Measurements from ENCODE around the gene TMEM91.
"Not testable (repeated sequence)": the region's sequence is repeated elsewhere in the genome, so short reads cannot be mapped to it uniquely, and the experiment has no call there.

TMEM91 gene

DNA sequence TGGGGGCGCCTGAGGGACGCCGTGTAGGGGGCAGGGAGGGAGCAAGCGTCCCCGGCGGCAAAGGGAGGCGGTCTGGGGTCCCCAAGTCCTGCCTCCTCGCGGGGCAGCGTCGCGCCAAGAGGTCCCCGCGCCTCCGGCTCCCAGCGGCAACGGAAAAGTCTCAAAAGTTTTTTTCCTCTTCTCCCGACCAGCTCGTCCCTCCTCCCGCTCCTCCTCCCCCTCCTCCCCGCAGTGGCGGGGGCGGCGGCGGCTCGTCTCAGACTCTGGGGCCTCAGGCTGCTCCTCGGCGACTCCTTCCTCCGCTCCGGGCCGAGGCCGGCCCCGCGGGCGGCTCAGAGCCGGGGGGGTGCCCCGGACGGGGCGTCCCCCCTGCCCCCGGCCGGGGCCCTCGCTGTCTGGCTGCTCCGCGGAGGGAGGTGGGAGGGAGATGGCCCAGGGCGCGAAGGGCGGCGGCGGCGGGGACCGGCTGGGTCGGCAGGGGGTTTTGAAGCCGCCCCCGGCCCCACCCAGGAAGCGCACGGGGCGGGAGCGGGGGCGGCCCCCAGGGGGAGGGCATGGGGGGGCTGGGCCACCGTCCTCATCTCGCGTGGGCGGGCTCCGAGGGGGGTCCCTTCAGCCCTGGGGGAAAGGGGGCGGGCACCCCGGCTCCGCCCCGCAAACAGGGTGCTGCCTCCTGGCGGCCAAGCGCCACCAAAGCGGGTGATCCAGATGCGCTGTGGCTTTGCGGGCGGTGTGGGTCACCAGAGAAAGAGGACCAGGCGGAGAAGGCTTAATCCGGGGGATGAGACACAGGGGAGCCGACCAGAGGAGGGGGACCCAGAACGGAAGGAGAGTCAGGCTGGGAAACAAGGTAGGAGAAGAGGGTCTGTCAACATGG lies 22.6 kb upstream of the TMEM91 start, which contains the start of gene TGFB1:
Gene TGFB1, minus strand, starts transcription at position 457 of the 877 bp plus-strand sequence. CDS start 878 bp downstream, outside the sequence.
- peak; percentile 86 for DNase-seq

DNA sequence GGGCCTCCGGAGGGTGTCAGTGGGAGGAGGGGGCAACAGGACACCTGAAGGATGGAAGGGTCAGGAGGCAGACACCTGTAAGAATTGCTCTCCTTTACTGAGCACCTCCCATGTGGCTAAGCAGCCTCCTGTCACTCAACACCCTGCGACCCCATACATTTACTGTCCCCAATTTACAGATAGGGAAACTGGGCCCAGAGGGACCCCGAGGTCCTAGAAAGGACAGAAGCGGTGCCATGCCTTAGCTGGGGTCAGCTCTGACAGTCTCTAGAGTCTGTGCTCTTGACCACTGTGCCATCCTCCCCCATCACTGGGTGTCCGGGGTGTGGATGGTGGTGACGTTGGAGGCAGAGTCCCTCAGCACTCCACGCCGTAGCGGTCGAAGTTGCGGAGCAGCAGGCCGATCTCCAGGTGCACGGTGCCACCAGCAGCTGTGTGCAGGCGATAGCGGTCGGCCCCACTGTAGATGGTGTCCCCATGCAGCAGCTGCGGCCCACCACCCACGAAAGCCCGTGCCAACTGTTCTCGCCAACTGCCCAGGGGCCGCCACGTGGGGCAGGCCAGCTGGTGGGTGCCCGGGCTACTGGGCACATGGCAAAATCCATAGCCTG lies 21.9 kb upstream of the TMEM91 start:
- no peak for DNase-seq

DNA sequence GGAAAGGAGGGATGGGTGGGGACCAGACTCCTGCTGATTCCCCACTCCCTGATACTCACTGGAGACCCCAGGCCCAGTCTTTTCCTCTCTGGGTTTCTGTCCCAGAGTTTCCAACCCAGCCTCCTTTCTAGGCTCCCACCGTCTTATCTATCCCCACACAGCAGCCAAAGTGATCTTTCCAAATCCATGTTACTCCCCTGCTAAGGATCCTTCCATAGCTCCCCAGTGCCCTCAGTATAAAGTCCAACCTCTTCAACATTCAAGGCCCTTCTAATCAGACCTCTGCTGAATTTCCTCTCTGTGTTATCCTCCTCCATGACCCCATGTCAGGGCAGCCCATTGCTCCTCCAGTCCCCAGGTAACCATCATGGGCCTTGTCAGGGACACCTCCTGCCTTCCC lies 21.3 kb upstream of the TMEM91 start:
- no peak for DNase-seq

DNA sequence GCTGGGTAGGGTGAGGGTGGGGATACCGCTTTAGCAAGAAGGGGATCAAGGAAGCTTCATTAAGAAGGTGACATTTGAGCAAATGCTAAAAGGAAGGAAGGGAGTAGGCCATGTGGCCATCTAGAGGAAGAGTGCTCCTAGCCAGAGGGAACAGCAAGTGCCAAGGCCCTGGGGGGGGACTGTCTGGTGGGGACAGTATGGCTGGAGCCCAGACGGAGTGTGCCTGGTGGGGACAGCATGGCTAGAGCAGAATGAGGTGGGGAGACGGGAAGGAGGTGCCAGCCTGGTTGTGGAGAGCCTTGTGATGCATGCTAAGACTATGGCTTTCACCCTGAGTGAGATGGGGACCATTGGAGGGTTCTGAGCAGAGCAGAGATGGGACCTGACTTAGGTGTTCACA lies 20.5 kb upstream of the TMEM91 start:
- no peak for DNase-seq

DNA sequence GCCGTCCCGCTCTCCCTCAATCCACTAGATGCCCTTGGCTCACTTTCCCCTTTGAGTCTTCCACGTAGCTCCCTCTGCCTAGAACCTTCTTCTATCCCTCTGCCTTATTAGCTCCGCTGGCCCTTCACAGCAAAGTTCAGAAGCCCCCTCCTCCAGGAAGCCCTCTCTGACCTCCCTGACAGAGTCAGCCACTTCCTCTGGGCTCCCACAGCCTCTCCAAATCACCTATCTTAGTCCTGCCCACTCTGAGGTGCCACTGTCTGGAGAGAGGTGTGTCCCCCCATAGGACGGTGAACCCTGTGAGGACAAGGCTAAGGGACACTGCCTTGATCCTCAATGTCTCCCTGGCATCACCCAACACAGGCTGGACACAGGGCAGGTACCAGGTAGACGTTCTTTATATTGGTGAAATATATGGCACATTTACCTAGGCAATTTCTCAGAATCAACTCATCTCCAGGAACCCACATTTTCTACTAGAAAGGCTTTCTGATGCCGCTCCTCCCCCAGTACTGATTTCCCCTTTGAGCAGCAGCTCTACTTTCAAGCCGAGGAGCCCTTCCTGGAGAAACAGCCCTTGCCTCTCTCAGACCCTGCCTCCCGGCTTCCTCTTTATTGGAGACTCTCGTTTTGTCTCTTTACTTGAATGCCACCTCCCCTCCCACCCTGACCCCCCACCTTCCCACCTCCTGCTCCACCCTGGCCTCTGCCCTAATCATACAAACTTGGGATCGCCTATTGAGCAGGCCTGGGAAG lies 19.2 kb upstream of the TMEM91 start:
- no peak for DNase-seq

DNA sequence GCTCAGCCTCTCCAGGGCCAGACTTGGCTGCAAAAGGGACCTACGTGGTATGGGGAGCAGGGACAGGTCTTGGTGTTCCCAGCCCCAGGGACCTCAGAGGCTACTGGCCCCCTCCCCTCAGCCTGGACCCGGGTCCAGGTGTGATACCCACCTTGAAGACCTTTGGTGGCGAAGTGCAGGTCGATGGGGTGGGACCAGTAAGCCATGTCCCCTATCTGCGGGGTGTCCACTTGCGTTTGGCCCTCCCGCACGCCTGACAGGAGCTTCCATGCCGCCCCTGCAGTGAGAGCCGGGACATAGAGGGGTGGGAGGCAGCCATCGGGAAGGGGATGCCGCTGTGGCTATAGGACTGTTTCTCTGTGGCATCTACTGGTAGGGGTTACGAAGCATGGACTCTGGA lies 18.6 kb upstream of the TMEM91 start:
- no peak for DNase-seq

DNA sequence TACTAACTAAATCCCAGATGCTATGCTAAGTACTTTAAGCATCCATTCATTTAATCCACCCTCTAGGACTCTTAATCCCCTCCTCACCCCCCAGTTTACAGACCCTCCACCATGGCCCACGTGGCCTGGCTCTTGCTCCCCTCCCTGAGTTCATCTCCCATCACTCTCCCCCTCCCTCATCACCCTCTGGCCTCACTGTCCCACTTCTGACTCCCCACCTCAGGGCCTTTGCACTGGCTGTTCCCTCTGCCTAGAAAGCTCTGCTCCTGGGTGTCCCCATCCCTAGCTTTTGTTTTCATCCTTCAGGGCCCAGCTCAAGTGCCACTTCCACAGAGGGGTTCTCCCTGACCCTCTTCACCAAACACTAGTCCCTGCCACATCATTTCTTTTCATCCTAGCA lies 16.6 kb upstream of the TMEM91 start:
- no peak for DNase-seq

DNA sequence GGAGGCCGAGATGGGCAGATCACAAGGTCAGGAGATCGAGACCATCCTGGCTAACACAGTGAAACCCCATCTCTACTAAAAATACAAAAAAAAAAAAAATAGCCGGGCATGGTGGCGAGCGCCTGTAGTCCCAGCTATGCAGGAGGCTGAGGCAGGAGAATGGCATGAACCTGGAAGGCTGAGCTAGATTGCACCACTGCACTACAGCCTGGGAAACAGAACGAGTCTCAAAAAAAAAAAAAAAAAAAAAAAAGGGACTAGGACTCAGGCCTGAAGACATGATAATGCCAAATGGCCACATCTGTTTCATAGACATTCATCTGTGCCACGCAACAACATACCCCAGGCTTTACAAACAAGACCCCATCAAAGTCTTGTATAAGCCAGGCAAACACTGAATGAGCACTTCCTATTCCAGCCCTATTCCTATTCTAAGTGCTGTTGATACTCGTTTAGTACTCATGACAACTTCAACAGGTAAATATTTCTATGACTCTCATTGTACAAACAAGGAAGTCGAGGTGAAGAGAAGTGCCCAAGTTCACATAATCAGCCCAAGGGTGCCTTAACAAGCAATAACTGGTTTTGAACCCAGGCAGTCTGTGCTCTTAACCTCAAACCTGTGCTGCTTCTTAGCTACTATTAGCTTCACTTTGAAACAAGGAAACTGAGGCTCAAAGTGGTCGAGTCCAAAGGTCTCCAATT lies 14.0 kb upstream of the TMEM91 start:
- no peak for DNase-seq

DNA sequence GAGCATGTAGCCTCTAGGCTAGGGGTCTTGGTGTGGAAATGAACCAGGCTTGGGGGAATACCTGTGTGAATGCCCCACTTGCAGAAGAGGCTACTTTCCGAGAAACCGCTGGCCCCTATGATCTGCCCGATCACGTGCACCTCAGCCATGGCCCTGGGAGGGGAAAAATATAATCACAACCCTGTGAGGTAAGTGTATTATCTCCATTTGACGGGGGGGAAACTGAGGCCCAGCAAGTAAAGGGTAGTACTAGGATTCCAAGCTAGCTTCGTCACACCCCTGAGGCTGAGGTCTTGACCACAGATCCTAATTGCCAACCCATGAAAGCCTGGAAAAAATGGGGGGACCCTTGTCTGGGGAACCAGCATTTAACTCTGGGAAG lies 13.0 kb upstream of the TMEM91 start:
- no peak for DNase-seq

DNA sequence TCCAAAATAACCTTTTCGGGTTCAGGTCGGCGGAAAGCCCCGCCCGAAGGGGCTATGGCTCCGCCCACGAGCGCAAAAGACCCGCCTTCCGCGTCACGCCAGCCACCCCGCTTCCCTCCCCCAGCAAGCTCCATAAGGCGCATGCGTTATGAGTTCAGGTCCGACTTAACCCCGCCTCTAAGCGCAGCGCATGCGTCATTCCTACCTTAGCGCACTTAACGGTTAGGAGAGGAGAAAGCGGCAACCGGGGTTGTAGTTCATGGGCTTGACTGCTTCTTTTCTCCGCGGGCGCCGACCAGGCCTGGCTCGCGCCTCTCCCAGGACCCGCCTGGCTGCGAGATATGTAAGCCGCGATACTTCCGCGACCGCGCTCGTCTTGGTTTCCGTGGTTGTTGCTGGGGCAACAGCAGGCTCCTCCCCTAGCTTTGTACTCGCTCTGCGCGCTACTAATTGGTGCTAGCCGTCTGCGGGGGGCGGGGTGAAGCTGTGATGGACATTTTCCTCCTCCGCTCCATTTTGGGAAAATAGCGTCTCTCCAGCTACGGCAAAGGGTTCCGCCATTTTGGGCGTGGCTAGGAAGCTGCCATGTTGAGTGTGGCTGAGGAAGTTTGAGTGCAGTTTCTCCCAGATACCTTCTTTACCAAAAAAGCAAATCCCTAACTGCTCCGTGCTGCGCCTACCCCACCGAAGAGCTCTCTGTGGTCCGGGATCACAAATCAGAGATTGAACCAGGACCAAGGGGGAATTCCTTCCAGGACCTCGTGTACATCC lies 12.4 kb upstream of the TMEM91 start, which contains the start of gene B9D2:
Gene B9D2, minus strand, starts transcription at position 397 of the 771 bp plus-strand sequence. CDS start 630 bp downstream, outside the sequence.
- peak; percentile 98 for DNase-seq

DNA sequence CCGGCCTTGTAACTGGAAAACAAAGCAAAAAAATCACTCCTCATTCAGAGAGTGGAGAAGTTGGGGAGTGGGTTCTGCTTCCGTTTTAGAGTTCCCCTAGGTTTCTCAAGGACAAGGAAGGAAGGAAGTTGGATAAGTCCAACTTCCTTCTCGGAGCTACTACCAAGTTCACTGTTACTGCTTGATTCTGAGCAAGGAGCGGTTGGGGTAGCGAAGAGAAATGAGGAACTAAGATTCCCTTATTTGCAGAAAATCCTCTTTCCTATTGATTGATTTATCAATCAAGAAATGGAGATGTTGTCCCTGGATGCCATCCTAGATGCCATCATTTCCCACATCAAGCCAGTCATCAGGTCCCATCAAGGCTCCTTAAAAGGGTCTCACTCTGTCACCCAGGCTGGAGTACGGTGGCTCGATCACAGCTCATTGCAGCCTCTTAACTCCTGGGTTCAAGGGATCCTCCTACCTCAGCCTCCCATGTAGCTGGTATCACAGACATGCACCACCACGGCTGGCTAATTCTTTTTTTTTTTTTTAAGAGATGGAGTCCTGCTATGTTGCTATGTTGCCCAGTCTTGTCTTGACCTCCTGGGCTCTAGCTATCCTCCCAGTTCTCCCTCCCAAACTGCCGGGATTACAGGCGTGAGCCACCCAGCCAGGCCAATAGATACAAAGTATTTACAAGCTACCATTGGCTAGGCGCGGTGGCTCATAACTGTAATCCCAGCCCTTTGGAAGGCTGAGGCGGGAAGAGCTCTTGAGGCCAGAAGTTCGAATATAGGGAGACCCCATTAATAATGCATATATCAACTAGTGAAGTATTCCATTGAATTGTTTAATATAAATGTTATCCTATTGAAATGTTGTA lies 11.6 kb upstream of the TMEM91 start:
- DNase-seq = no peak

DNA sequence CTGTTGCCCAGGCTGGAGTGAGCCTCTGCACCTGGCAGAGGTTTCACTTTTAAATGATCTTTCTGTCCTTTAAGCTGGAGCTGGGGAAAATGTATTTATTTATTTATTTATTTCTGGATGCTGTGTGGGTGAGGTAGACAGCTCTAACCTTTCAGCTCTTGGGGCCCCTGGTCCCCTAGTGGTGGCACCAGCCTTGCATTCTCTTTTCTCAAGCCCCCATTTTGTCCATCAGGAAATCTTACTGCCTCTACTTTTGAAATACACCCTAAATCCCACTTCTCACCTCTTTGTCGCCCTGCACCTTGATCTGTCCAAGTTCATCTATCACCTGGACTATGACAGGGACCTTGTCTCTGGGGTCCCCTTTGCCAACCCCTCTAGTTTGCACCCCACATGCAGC lies 10.2 kb upstream of the TMEM91 start:
- DNase-seq = no peak

DNA sequence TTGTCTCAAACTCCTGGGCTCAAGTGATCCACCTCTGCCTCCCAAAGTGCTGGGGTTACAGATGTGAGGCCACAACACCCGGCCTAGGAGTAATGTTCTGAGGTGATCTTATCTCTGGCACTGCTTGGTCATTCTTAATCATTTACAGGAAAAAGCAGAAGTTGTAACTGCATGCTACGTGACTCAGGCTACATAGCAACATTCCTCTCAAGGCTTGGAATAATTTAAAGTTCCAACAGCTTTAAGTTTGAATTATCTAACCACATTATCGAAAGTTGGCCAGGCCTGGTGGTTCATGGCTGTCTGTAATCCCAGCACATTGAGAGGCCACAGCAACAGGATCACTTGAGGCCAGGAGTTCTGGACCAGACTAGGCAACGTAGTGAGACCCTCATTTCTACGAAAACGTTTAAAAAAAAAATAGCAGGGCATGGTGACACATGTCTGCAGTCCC lies 8.5 kb upstream of the TMEM91 start:
- no peak for DNase-seq

DNA sequence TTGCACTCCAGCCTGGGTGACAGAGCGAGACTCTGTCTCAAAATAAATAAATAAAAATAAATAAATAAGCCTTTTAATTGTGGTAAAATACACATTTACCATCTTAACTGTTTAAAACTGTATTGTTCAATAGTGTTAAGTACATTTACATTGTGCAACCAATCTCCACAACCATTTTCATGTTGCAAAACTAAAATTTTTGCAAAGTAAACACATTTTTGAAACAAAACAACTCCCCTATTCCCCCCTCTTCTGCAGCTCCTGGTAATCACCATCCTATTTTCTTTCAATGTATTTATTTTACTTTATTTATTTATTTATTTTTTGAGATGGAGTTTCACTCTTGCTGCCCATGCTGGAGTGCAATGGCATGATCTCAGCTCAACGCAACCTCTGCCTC lies 6.6 kb upstream of the TMEM91 start:
- DNase-seq = no peak

DNA sequence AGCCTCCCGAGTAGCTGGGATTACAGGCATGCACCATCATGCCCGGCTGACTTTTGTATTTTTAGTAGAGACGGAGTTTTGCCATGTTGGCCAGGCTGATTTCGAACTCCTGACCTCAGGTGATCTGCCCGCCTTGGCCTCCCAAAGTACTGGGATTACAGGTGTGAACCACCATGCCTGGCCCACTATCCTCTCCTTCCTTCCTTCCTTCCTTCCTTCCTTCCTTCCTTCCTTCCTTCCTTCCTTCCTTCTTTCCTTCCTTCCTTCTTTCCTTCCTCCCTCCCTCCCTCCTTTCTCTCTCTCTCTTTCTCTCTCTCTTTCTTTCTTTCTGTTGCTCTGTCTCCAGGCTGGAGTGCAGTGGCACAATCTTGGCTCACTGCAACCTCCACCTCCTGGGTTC lies 5.2 kb upstream of the TMEM91 start:
- not testable (repeated sequence) for DNase-seq

DNA sequence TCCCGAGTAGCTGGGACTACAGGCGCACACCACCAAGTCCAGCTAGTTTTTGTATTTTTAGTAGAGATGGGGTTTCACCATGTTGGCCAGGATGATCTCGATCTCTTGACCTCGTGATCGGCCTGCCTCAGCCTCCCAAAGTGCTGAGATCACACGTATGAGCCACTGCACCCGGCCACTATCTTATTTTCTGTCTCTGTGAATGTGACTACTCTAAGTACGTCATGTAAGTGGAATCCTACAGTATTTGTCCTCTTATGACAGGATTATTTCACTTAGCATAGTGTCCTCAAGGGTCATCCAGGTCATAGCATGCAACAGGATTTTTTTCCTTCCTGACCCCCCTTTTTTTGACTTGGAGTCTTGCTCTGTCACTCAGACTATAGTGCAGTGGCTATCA lies 4.8 kb upstream of the TMEM91 start:
- no peak for DNase-seq

DNA sequence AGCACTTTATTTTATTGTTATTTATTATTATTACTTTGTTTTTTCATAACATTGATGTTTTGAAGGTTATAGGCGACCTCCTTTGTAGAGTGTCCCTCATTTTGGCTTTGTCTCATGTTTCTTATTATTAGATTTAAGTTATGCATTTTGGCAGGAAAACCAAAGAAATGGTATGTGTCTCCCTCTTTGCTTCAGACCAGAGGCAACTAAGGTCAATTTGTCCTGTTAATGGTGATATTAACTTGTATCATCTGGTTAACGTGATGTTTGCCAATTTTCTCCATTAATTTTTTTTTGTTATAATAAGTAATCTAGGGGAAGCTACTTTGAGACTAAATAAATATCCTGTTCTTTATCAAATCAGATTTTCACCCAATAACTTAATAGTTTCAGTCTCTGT lies 3.8 kb upstream of the TMEM91 start:
- DNase-seq = no peak

DNA sequence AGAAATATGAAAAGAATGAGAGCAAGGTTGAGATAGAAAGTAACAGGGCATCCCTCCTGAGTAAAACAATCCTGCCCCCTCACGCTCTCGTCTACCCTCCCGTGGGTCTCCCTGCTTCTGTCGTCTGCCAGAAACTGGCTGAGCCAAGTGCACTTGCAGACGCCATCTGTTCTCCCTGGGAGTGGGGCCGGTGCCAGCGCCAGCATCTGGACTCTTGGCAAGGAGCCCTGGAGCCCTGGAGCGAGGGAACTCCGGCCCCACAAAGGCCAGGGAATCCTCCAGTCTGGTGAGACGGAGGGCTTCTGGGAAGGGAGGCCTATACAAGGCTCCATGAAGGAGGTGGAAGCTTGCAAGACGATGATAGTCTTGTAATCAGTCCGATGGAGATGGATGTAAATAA lies 2.3 kb upstream of the TMEM91 start:
- peak; percentile 90 for DNase-seq

DNA sequence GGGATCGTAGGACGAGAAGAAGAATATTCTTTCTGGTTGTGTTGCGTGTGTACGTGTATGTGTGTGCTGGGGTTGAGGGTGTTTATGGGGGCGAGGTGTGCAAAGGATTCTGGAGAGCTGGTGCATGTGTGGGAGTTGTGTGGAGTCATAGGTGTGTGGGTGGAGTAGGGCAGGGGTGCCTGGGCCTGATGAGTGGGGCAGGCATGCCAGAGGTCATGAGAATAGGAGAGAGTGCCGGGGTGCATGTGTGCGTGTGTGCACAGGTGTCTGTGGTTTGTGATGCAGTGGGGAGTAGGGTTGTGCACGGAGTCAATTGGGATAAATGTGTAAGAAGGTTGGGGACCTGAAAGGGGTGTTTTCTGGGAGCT lies 649 bp downstream of the TMEM91 start:
- DNase-seq = no peak

DNA sequence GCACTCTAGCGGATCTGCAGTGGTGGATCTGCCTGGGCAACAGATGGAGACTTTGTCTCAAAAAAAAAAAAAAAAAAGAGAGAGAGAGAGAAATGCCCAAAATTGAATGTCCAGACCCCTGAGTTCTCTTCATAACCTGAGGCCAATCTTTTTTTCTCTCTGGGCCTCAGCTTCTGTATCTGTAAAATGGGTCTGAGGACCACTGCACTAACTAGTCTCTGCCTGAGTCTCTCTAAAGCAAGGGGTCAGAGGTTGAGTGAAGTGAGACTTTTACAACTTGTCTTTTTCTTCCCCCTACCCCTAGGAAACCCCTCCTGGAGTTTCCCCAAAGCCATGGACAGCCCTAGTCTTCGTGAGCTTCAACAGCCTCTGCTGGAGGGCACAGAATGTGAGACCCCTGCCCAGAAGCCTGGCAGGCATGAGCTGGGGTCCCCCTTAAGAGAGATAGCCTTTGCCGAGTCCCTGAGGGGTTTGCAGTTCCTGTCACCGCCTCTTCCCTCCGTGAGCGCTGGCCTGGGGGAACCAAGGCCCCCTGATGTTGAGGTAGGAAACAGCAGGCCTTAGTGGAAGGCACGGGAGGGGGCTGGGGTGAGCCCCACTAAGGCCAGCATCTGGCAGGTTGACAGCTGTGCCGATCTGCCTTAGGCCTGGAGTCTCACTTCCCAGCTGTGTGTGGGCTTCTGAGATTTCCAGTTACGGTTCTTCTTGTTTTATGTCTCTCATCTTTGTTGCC lies 1.8 kb downstream of the TMEM91 start:
- no peak for DNase-seq

Data from left hindlimb (tissue), 1 donor.